ENCODE measurements around the gene NKAIN4.

NKAIN4 gene

GRCh38 chr20:63280929-63281545 lies 26.8 kb upstream of the NKAIN4 start:
- DNase-seq (ENCODE audit: low read depth): no peak
- TF ChIP-seq, protein P1, sequence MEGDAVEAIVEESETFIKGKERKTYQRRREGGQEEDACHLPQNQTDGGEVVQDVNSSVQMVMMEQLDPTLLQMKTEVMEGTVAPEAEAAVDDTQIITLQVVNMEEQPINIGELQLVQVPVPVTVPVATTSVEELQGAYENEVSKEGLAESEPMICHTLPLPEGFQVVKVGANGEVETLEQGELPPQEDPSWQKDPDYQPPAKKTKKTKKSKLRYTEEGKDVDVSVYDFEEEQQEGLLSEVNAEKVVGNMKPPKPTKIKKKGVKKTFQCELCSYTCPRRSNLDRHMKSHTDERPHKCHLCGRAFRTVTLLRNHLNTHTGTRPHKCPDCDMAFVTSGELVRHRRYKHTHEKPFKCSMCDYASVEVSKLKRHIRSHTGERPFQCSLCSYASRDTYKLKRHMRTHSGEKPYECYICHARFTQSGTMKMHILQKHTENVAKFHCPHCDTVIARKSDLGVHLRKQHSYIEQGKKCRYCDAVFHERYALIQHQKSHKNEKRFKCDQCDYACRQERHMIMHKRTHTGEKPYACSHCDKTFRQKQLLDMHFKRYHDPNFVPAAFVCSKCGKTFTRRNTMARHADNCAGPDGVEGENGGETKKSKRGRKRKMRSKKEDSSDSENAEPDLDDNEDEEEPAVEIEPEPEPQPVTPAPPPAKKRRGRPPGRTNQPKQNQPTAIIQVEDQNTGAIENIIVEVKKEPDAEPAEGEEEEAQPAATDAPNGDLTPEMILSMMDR (conservative IDR thresholded peaks at IDR 0.05; ENCODE audit: control insufficient read depth, insufficient read depth, low read depth, low read length): peak; percentile 23
- no peak overlapping the region for H3K4me3 ChIP-seq (ENCODE audit: control insufficient read depth, low read depth, low read length)

- TF ChIP-seq, protein P1 (conservative IDR thresholded peaks at IDR 0.05; ENCODE audit: control insufficient read depth, insufficient read depth, low read depth, low read length): no peak
- no peak for DNase-seq (ENCODE audit: low read depth)
- no peak overlapping the region for H3K4me3 ChIP-seq (ENCODE audit: control insufficient read depth, low read depth, low read length)
Observed at GRCh38 chr20:63280371-63280770, 26.1 kb upstream of the NKAIN4 start.

DNA sequence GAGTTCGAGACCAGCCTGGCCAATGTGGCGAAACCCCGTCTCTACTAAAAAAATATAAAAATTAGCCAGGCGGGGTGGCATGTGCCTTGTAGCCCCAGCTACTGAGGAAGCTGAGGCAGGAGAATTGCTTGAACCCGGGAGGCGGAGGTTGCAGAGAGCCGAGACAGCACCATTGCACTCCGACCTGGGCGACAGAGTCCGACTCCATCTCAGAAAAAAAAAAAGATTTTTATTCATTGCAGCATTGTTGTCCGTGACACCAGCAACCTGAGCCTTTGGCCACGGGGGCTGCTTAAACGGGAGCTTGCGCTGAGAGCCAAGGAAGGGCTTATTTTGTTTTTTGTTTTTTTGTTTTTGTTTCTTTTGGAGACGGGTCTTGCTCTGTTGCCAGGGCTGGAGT lies 25.7 kb upstream of the NKAIN4 start:
- no peak overlapping the region for H3K4me3 ChIP-seq (ENCODE audit: control insufficient read depth, low read depth, low read length)
- DNase-seq (ENCODE audit: low read depth): no peak
- TF ChIP-seq, protein P1 (conservative IDR thresholded peaks at IDR 0.05; ENCODE audit: control insufficient read depth, insufficient read depth, low read depth, low read length): no peak

- TF ChIP-seq, protein P1 (conservative IDR thresholded peaks at IDR 0.05; ENCODE audit: control insufficient read depth, insufficient read depth, low read depth, low read length): no peak
- no peak for DNase-seq (ENCODE audit: low read depth)
- no peak overlapping the region for H3K4me3 ChIP-seq (ENCODE audit: control insufficient read depth, low read depth, low read length)
Observed at GRCh38 chr20:63278661-63279060, 24.4 kb upstream of the NKAIN4 start.

DNA sequence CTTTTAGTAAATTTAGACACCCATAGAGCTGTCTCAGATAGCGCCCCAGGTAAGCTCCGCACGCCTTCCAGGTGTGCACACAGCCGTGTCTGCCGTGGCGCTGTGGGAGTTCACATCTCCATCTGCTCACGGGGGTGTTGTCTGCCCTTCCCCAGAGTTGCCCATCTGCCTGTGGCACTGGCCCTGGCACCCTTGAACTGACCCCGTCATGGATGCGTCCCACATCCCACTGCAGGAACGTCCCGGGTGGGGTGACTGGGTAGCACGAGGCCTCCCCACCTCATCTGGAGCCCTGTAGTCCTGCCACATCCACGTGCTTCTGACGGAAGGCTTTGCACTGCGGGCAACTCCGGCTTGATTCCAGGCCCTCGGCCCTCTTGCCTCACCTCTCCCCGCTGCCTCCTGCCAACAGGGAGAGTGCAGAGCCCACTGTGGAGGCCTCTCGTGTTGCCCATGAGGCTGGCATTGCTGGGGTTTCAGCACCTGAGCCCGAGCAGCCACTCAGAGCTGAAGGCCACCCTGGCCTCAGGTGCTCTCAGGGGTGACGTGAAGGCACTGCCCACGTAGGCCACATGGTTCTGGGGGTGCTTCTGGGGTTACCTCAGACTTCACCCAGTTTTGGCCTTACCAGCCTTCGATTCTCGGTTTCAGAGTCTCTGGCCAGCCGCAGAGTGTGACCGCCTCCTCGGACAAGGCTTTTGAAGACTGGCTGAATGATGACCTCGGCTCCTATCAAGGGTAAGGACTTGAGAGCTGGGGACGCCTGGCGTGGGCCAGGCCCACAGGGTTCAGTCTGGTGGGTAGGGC lies 23.4 kb upstream of the NKAIN4 start:
- no peak overlapping the region for H3K4me3 ChIP-seq (ENCODE audit: control insufficient read depth, low read depth, low read length)
- TF ChIP-seq, protein P1 (conservative IDR thresholded peaks at IDR 0.05; ENCODE audit: control insufficient read depth, insufficient read depth, low read depth, low read length): no peak
- no peak for DNase-seq (ENCODE audit: low read depth)

DNA sequence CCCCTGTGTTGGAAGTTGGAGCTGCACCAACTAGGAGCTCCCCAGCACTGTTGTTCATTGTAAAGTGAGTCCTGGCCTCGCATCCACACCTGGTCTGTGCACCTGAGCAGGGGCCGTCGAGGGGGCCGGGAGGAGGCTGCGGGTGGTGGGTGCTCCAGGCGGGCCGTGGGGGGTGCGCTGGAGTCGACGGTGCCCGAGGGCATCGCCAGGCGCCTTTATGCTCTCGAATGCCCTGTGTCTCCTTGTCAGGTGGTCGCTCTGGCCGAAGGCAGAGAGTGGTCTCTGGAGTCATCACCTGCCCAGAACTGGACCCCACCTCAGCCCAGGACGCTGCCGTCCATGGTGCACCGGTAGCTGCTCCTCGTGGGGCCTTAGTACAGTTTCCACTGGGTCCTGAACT lies 22.7 kb upstream of the NKAIN4 start:
- no peak for DNase-seq (ENCODE audit: low read depth)
- TF ChIP-seq, protein P1 (conservative IDR thresholded peaks at IDR 0.05; ENCODE audit: control insufficient read depth, insufficient read depth, low read depth, low read length): no peak
- H3K4me3 ChIP-seq (ENCODE audit: control insufficient read depth, low read depth, low read length): no peak overlapping the region

Measured in fibroblast of mammary gland (primary cell).